Measurements from ENCODE around the gene KANSL1.

The KANSL1 gene

GRCh38 chr17:45998987-45999899 is 194.0 kb downstream of the KANSL1 start, which contains the start of gene STH:
Gene STH, plus strand, starts transcription at chr17:45999250. Its CDS starts 30 bp downstream, at chr17:45999280.
- no peak for DNase-seq (ENCODE audit: low read depth, low spot score)

- DNase-seq (ENCODE audit: low read depth, low spot score): no peak
These were observed 195.6 kb downstream of the KANSL1 start for GRCh38 chr17:45997624-45998023.

DNA sequence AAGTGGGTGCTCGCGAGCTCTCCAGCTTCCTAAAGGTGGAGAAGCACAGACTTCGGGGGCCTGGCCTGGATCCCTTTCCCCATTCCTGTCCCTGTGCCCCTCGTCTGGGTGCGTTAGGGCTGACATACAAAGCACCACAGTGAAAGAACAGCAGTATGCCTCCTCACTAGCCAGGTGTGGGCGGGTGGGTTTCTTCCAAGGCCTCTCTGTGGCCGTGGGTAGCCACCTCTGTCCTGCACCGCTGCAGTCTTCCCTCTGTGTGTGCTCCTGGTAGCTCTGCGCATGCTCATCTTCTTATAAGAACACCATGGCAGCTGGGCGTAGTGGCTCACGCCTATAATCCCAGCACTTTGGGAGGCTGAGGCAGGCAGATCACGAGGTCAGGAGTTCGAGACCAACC is 196.1 kb downstream of the KANSL1 start:
- no peak for DNase-seq (ENCODE audit: low read depth, low spot score)

- no peak for DNase-seq (ENCODE audit: low read depth, low spot score)
These were observed 196.8 kb downstream of the KANSL1 start for GRCh38 chr17:45996282-45996937.

GRCh38 chr17:45995627-45996270 is 197.5 kb downstream of the KANSL1 start:
- no peak for DNase-seq (ENCODE audit: low read depth, low spot score)

DNA sequence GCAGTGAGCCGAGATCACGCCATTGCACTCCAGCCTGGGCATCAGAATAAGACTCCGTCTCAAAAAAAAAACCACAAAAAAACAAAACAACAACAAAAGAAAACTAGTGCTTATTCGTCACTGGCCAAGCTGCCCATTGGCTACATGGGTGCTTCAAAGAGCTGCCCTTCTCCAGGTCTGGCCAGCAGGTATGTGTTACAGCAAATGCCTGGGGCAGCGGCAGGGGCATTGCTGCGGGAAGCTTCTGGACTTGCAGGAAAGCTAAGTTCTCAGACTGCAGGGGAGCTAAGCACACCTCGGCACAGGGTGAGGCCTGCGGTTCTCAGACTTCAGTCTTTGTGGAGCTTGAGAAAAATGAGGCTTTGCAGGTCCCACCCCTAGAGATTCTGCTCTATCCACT is 198.2 kb downstream of the KANSL1 start:
- DNase-seq (ENCODE audit: low read depth, low spot score): no peak

- no peak for DNase-seq (ENCODE audit: low read depth, low spot score)
These were observed 199.1 kb downstream of the KANSL1 start for GRCh38 chr17:45993962-45994627.

DNA sequence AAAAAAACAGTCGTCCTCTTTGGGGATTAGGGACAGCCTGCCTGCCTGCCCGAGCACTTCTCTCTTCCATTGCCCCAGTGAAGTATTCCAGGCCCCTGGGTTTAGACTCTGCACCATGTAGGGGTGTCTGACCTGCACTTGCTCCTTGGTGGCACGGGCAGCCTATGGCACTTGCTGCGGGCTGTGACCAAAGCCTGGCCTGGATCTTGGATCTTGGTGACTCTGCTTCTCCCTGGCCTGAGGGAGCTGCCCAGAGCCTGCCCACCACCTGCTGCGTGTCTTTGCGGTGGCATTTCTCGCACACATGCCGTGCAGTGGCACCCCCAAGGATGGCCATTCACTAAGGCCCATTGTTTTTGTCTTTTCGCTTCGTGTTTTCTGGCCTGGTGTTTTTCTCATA is 200.3 kb downstream of the KANSL1 start:
- DNase-seq (ENCODE audit: low read depth, low spot score): no peak

- no peak for DNase-seq (ENCODE audit: low read depth, low spot score)
These were observed 201.1 kb downstream of the KANSL1 start for GRCh38 chr17:45992175-45992574.

GRCh38 chr17:45991341-45991740 is 201.9 kb downstream of the KANSL1 start:
- no peak for DNase-seq (ENCODE audit: low read depth, low spot score)

GRCh38 chr17:45990886-45991285 is 202.3 kb downstream of the KANSL1 start:
- DNase-seq (ENCODE audit: low read depth, low spot score): no peak

- no peak for DNase-seq (ENCODE audit: low read depth, low spot score)
These were observed 203.5 kb downstream of the KANSL1 start for GRCh38 chr17:45989759-45990158.

DNA sequence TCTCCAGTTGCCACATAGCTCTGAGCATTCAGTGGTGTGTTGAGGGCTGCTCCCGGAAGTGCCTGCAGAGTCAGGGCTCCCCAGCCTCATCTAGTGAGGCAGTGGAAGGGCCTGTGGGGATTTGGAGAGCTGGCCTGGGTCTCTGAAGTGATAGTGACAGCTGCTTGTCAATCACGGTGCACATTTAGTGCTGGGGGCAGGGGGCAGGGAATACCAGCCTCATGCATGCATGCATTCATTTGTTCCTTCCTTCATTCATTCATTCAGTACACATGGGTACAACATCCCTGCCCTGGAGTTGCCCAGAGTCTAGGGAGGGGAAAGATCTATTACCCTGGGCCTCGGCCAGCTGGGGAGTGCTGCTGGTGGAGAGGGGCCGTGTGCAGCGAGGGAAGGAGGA is 205.5 kb downstream of the KANSL1 start:
- DNase-seq (ENCODE audit: low read depth, low spot score): no peak

DNA sequence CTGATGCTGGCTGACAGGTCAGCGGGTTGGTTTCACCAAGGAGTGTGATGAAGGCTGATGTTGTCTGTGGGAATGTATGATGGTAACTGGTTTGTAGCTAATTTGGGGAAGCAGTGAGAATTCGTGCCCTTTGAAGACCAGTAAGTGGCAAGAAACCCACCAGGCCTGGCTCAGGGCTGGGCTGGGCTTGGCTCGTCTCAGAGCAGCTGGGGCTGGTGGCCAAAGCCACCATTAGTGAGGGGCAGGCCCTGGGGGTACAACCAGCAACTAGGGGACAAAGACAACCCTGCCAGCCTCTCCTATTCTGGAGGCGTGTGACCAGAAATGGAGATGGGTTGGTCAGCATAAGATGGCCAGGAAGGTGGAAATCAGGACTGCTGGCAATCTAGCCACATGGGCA is 207.2 kb downstream of the KANSL1 start:
- DNase-seq (ENCODE audit: low read depth, low spot score): no peak

DNA sequence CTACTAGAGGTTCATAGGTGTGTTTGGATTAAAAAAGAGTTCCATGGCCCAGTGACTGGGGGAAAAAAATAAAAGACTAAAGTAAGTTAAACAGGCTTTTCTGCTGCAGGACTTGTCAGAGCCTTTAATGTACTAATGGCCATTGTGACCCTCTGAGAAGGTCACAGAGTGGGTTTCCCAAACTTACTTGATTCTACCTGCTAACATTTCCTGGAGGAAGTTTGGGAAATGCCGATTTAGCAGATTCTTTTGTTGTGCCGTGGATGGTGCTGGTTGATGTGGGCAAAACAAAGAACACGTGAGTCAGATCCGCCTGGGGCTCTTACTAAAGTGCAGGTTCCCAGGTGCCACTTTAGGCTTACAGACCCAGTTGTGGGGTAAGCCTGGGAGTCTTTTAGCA is 207.8 kb downstream of the KANSL1 start:
- no peak for DNase-seq (ENCODE audit: low read depth, low spot score)

- no peak for DNase-seq (ENCODE audit: low read depth, low spot score)
These were observed 208.9 kb downstream of the KANSL1 start for GRCh38 chr17:45984368-45984767.

- no peak for DNase-seq (ENCODE audit: low read depth, low spot score)
These were observed 209.5 kb downstream of the KANSL1 start for GRCh38 chr17:45983614-45984310.

- no peak for DNase-seq (ENCODE audit: low read depth, low spot score)
These were observed 210.2 kb downstream of the KANSL1 start for GRCh38 chr17:45982791-45983613.

GRCh38 chr17:45981306-45981705 is 211.9 kb downstream of the KANSL1 start:
- DNase-seq (ENCODE audit: low read depth, low spot score): no peak

DNA sequence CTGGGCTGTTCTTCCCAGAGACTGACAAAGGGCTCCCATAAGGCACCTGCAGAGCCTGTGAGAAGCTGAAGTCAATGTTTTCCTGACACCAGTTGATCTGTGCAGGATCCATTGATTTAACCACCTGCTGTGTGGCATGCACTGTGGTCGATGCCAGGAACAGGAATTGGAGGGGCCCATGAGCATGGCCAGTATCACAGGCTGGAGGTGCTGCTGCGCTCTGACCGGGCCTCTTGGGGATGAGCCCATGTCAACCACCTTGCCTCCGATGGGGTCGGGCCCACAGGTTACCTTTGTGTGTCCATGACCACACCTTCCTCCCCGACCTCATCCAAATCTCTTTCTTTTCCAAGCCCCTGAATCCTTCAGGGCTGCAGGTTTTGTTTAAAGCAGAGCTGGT is 212.4 kb downstream of the KANSL1 start:
- no peak for DNase-seq (ENCODE audit: low read depth, low spot score)

All from activated CD4-positive, CD25-positive, alpha-beta regulatory T cell treated with anti-CD3 and anti-CD28 coated beads, Interleukin-2, amount 50 U/mL, for 16 hours (primary cell).